MG63 (cell line): ENCODE results near the gene ELAVL4. TPM values are rescaled to one million over a fixed set of nuclear protein-coding genes. Genes with fewer than 3 reads are reported as not detected.

Experiments used
- DNase-seq: peaks from one replicate; pipeline ENCODE4 v3.0.0-alpha.2; 2020
- H3K27me3 ChIP-seq: fragments of 250-450 bp; sonication (Bioruptor Pico); 2 replicates; pipeline ENCODE4 v1.5.1; 2020; ENCODE audit warnings: mild to moderate bottlenecking, moderate library complexity
- H3K36me3 ChIP-seq: fragments of 250-450 bp; sonication (Bioruptor Pico); 2 replicates; pipeline ENCODE4 v1.5.1; 2020; ENCODE audit warnings: mild to moderate bottlenecking, moderate library complexity
- H3K4me3 ChIP-seq: fragments of 250-450 bp; sonication (Bioruptor Pico); 2 replicates; pipeline ENCODE4 v1.5.1; 2020; ENCODE audit warnings: mild to moderate bottlenecking, moderate library complexity
- H3K9me3 ChIP-seq: fragments of 250-450 bp; sonication (Bioruptor Pico); 2 replicates; pipeline ENCODE4 v1.5.1; 2020; ENCODE audit warnings: mild to moderate bottlenecking, moderate library complexity
- total RNA-seq: library from RNA; depleted of rRNA; stranded (reverse); fragments of >200 nt; shearing (Covaris generic); gene quantifications from 2 replicates; pipeline ENCODE4 v1.2.3, GENCODE V29; 2014; ENCODE audit warnings: low replicate concordance

ELAVL4 gene
- total RNA-seq, 1 experiment from 2014 or later = not detected

DNA sequence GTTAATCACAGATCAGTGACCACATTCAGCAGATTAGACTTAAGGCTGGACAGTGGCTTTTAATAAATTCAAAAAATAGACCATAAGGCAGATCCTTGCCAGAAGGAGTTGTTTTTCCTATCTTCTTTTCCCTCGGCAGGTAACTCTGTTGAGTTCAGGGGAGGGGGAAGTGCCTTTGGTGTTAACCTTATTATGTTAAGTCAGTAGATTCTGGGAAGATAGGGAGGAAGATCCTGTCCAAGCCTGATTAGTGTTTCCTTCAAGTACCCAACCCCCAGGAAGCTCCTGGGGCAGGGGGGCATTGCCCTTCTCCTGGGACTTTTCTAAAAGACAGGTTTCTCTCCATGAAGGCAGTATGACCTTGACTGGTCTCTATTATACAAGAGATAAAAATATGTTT is 87.4 kb downstream of the ELAVL4 start:
- Histone ChIP-seq H3K9me3 (no peaks in the 10 kb centered on the region), H3K36me3 (no peaks in the 10 kb centered on the region), H3K27me3 (no peaks in the 10 kb centered on the region), H3K4me3 (no peak overlapping the region)
- DNase-seq = no peak

DNA sequence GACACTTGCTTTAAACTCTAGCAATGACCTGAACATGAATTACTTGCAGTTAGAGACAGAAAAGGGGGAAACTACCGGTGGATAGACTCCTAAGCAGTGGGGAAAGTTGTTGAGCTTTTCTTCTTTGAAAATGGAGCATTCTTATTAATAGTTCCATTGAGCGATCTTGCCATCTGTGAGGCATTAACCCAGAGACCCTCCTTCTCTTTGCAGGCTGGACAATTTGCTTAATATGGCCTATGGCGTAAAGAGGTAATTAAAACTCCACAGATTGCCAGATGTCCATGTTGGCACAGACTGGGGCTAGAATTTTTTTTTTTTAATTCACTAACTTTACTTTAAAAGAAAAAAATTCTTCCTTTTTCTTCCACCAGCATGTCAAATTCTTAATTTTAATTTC is 88.5 kb downstream of the ELAVL4 start:
- no peaks in the 10 kb centered on the region for H3K27me3 ChIP-seq
- H3K9me3 ChIP-seq = no peaks in the 10 kb centered on the region
- no peak for DNase-seq
- no peak overlapping the region for H3K4me3 ChIP-seq
- H3K36me3 ChIP-seq = no peaks in the 10 kb centered on the region

DNA sequence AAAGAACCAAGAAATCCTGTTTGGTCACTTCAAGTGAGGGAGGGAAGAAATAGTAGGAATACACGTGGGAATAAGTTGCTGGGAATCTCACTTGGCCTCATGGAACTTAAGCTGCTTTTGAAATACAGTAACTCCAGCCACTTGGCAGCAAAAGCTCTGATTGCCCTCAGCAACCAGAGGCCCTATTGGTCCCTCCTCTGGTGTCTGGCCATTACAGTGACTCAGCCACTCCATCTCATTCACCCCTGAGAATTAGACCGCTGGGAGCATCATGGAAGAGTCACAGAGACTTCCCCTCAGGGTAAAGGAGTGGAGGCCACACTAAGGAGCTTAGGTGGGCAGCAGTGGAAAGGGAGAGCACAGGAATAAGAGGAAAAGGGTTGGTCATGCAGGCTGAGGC is 99.6 kb downstream of the ELAVL4 start:
- Histone ChIP-seq H3K36me3 (no peaks in the 10 kb centered on the region), H3K9me3 (no peaks in the 10 kb centered on the region), H3K4me3 (no peak overlapping the region), H3K27me3 (peaks cover 2% of the 10 kb centered on the region; the same call in 1 of the 2 replicates)
- DNase-seq = peak; percentile 46

DNA sequence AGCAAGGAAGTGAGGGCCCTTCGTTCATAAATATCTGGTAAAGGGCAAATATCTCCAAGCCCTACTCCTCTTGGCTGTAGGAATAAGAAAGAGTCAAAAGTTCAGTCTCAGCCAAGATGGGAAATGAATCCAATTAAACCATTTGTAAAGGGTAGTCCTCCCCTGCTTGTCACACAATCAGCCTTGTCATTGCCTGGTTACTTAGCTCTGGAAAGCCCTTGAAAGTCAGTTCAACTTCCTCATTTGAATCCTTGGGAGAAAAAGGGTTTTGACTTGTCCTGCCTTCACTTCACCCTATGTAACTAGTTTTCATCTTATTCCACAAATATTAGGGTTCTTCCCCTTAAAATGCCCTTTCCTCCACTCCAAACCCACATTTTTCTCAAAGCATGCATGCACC is 100.0 kb downstream of the ELAVL4 start:
- H3K36me3 ChIP-seq = no peaks in the 10 kb centered on the region
- no peak overlapping the region for H3K4me3 ChIP-seq
- DNase-seq = no peak
- no peaks in the 10 kb centered on the region for H3K9me3 ChIP-seq
- H3K27me3 ChIP-seq = peaks cover 2% of the 10 kb centered on the region; the same call in 1 of the 2 replicates

DNA sequence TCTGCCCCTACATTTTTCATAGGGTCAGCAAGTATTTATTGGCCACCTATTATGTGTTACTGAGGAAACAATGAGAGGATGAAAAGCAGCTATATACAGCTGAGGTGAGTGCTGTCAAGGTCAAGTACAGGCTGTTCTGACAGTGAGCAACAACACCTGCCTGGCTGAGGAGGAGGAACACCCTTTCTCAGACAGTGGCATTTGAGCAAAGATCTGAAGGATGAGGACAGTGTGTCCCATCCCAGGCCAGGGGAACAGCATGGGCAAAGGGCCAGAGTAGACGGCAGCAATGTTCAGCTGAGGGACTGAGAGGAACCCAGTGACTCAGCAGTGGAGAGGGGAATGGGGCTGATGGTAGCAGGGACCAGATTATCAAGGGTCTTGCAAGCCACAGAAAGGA is 101.0 kb downstream of the ELAVL4 start:
- Histone ChIP-seq H3K27me3 (peaks cover 2% of the 10 kb centered on the region; the same call in 1 of the 2 replicates), H3K4me3 (no peak overlapping the region), H3K36me3 (no peaks in the 10 kb centered on the region), H3K9me3 (no peaks in the 10 kb centered on the region)
- DNase-seq = no peak

DNA sequence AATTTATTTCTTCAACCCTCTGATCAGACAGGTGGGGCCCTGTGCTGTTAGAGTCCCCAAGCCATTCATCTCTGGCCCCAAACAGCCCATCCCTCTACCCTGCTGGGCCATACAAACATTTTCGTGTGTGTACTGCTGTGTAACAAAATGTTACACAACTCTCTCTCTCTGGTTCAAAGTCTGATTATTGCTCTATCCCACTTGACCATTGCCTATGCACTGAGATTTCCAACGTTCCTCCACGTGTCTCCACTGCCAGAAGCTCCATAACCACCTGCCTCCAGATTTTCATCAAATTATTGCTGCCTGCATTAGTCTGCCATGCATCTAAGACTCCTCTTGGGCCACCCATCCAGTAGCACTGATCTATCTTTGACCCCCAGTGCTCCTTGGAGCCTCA is 104.8 kb downstream of the ELAVL4 start:
- no peaks in the 10 kb centered on the region for H3K27me3 ChIP-seq
- no peaks in the 10 kb centered on the region for H3K9me3 ChIP-seq
- no peak for DNase-seq
- no peaks in the 10 kb centered on the region for H3K36me3 ChIP-seq
- H3K4me3 ChIP-seq = no peak overlapping the region

DNA sequence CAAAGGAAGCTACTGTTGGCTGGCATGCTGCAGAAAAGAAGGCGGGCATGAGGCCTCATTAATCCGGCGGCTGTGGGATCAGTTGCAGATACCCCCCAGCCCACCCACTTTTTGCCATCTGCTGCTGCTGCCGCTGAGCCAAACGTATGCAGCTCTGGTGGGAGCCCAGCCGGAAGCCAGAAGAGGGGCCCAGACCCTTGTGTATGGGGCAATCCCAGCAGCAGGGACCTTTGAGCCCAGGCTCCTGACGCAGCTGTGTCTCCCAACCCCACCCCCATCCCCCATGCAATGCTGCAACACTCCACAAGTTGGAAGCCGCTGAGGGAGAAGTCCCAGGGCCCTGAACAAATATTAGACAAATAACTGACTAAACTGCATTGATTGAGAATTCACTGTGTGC is 106.0 kb downstream of the ELAVL4 start:
- Histone ChIP-seq H3K9me3 (no peaks in the 10 kb centered on the region), H3K4me3 (no peak overlapping the region), H3K36me3 (no peaks in the 10 kb centered on the region), H3K27me3 (no peaks in the 10 kb centered on the region)
- DNase-seq = no peak

DNA sequence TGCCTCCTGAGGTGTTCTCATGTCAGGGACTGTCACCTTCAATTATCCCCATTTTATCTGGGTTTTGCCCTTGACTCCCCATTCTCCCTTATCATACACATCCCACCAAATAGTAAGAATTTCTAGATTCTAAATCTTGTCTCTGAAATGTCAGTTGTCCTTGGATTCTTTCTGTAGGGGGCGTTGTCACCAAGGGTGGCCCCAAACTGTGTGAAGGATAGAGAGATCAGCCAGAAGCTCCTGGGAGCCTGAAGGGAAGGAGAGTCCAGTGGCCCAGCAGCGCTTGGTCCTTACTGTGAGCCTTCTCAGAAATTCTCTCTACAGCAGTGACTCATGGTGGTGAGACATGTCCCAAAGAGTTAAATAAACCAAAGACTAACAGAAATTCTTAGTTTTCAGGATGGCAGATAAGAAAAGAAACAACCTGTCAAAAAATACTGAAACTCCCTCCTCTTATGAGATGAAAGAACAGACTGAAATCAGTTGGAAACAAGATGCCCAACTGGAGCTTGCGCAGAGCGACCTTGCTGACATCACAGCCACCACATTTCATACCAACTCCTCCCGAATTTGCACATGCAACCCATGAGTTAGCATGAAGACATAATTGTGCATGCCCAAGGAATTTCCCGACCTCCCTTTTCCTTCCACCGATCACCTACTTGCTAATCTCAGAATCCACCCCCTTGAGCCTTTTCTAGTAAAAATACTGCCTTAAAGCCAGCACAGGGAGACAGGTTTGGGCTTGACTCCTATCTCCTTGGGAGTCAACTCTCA is 109.8 kb downstream of the ELAVL4 start:
- no peak for DNase-seq
- Histone ChIP-seq H3K27me3 (no peaks in the 10 kb centered on the region), H3K4me3 (no peak overlapping the region), H3K36me3 (no peaks in the 10 kb centered on the region), H3K9me3 (no peaks in the 10 kb centered on the region)

DNA sequence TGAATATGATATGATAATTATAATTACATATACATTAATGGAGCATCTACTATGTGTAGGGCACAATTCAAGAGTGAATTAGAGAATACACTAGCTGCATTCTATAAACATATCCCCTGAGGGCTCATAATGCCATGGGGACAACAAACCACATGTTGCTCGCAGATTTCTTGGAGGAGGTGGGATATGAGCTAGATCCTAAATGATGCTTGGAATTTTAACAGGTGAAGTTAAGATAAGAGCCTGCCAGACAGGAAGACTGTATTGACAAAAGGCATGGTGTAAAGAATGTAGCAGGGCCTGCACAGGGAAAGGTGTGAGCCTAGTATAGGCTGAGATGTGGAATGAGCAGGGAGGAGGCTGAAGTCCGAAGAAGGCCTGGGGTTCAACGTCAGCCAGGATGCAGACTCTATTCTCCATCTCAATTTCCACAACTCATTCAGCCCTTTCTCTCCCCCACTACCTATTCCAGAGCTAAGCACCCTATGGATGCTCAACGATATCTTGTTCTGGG is 120.2 kb downstream of the ELAVL4 start:
- DNase-seq = no peak
- Histone ChIP-seq H3K9me3 (no peaks in the 10 kb centered on the region), H3K27me3 (no peaks in the 10 kb centered on the region), H3K4me3 (no peak overlapping the region), H3K36me3 (no peaks in the 10 kb centered on the region)

DNA sequence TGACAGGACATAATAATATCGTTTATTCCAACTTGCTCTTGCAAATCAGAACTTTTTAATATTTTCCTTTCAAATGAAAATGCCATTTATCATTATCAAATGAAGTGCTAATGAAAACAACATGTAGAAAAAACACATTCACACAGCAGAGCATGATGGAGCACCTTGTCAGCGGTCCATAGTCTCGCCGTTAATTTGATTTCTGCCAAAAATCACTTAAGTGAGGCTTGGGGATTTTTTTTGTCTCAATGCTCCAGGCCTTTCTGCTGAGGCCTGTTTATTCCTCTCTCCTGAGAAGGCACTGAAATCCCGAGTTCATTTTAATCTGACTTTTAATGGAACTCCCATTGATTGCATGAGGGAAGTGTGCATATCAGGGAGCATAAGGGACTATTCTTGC is 122.5 kb downstream of the ELAVL4 start:
- Histone ChIP-seq H3K36me3 (no peaks in the 10 kb centered on the region), H3K27me3 (no peaks in the 10 kb centered on the region), H3K9me3 (no peaks in the 10 kb centered on the region), H3K4me3 (no peak overlapping the region)
- no peak for DNase-seq

DNA sequence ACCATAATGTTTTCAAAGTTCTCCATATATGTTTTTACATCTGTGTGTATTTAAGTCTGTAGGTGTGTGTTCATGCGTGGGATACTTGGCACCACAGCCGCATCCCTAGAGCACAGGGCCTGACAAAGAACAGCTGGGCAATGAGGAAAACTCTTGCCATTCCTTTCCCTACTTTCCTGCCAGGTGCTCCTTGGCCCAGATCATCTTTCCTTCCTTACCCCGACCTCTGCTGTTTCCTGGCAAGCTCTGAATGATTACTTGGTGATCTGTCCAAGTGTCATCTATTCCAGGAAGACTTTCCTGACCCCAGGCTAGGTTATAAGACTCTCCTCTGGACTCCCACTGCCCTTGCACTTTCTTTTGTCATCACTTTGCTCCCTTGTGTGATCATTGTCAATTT is 123.6 kb downstream of the ELAVL4 start:
- Histone ChIP-seq H3K9me3 (no peaks in the 10 kb centered on the region), H3K36me3 (no peaks in the 10 kb centered on the region), H3K4me3 (no peak overlapping the region), H3K27me3 (no peaks in the 10 kb centered on the region)
- DNase-seq = no peak

DNA sequence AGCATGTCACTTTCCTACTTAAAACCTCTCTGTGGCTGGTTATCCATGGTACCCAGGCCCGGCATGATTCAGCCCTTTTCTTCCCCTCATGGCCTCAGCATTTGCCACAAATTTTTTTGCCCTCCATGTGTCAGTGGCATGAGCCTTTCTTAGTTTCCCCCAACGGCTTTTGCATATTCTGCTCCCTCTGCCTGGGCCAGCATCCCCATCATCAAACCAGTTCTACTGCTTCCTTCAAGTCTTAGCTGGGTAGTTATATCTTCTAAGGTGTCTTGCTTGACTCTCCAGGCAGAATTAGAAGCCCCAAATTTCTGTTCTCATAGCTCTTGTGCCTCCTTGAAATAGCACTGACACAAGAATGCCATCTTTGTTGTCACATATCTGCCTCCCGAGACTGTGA is 127.9 kb downstream of the ELAVL4 start:
- Histone ChIP-seq H3K36me3 (no peaks in the 10 kb centered on the region), H3K27me3 (no peaks in the 10 kb centered on the region), H3K9me3 (no peaks in the 10 kb centered on the region), H3K4me3 (no peak overlapping the region)
- DNase-seq = no peak

DNA sequence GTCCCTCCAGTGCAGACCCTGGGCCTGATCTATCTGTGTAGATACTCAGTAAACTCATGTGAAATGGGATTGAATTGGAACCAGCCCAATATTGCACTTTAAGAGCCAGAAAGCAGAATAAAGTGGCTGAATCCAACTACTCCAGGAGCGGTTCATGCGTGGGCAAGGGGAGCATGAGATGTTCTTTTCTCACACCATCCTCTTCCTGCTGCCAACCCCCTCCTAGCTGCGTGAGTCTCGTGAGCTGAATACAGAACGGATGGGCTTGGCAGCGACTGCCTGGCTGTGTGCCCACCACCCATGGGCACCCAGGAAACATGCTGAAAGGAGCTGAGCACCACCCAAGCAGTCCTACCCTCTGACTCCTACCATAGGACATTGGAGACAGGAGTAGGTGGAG is 128.3 kb downstream of the ELAVL4 start:
- no peaks in the 10 kb centered on the region for H3K27me3 ChIP-seq
- DNase-seq = no peak

DNA sequence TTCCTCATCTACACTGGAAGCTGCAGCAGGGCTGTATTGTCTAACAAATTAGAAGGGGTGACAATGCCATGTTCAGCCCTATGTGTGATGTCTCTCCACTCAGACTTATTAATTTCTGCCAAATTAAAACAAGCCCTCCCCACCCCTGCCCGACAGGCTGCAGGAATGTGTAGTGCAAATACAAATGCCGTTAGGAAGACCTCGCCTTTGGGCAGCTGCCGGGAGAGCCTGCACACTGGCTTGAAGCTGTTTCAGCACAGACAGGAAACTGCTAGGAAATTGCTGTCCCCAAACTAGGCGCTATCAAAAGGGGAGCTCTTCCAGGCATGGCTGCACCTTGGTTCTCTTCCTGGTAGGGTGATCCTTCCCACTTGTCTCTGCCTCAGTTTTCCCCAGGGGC is 135.2 kb downstream of the ELAVL4 start:
- no peaks in the 10 kb centered on the region for H3K9me3 ChIP-seq
- no peaks in the 10 kb centered on the region for H3K27me3 ChIP-seq
- H3K36me3 ChIP-seq = no peaks in the 10 kb centered on the region
- no peak for DNase-seq
- no peak overlapping the region for H3K4me3 ChIP-seq

More for the DNA sequence above, 128.3 kb downstream of the ELAVL4 start:
- Histone ChIP-seq H3K4me3 (no peak overlapping the region), H3K36me3 (no peaks in the 10 kb centered on the region), H3K9me3 (no peaks in the 10 kb centered on the region)

DNA sequence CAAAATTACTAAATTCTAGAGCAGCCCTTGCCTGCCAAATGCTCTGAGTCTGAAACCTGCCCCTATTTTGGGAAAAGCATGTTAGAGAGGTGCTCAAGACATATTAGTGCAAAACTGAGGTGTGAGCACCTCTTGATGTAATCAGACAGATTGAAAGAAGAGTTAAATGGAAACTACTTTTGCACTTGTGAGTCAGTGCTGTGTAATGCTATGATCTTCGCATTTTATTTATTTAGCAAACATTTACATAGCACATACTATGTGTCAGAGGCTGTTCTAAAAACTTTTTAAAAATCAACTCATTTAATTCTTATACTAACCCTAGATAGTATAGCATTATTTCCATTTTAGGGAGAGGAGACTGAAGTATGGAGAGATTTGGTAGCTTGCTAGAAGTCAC is 138.1 kb downstream of the ELAVL4 start:
- DNase-seq = no peak
- no peak overlapping the region for H3K4me3 ChIP-seq
- H3K9me3 ChIP-seq = no peaks in the 10 kb centered on the region
- H3K27me3 ChIP-seq = no peaks in the 10 kb centered on the region
- H3K36me3 ChIP-seq = no peaks in the 10 kb centered on the region

DNA sequence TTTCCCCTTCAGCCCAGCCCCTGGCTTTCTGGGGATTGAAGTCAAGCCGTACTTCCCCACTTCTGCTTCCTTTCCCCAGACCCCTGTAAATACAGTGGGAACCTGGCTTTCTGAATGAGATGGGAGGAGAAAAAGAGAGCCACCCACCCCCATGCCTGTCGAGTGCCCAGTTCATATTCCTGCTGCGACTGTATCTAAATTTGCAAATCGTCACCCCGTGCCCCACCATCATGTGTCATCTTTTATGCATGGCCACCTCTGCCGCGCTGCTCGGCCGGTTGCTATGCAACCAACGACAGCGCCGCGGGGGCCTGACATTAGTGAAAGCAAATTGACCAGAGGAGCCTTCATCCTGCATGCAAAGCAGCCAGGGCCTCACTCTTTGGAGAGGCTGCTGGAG is 143.0 kb downstream of the ELAVL4 start:
- Histone ChIP-seq H3K36me3 (no peaks in the 10 kb centered on the region), H3K4me3 (no peak overlapping the region), H3K27me3 (no peaks in the 10 kb centered on the region), H3K9me3 (no peaks in the 10 kb centered on the region)
- DNase-seq = no peak

DNA sequence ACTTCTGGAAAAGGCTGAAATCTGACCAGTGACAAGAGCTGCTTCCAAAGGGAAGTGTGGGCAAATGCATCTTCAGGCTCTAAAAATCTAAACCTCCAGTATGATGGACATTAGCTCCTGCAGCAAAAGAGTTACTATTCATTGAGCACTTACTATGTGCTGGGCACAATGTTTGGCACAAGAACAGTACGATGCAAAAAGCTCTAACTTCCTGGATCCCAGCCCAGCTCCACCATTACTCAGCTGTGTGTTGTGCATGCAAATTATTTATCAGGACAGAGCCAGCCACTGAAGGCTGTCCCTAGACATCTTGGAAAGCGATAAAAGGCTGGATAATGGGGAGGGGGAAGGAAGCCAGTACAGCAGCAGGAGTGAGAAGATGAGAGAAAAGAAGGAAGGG is 143.5 kb downstream of the ELAVL4 start:
- no peak for DNase-seq
- Histone ChIP-seq H3K36me3 (no peaks in the 10 kb centered on the region), H3K4me3 (no peak overlapping the region), H3K27me3 (no peaks in the 10 kb centered on the region), H3K9me3 (no peaks in the 10 kb centered on the region)
